Measurements from ENCODE around the gene MPP3. TPM values are rescaled to one million over a fixed set of nuclear protein-coding genes. Genes with fewer than 3 reads are reported as not detected.

Gene MPP3
- total and polyA plus RNA-seq, 10 of the 15 experiments (the other 5 are each of a cell fraction or from before 2014, with no cell fraction given): not detected

- no peaks in the 10 kb centered on the region for H4K20me1 ChIP-seq (ENCODE audit: control insufficient read depth, insufficient read depth)
- H3K4me2 ChIP-seq (ENCODE audit: control insufficient read depth, insufficient read depth): no peak overlapping the region
- no peaks in the 10 kb centered on the region for H3K79me2 ChIP-seq (ENCODE audit: control insufficient read depth, insufficient read depth, low read length)
- no peaks in the 10 kb centered on the region; the same call in 2 of the 3 replicates for H3K9me3 ChIP-seq (replicated peaks; ENCODE audit: control insufficient read depth, insufficient read depth, low read length)
- RAD21 ChIA-PET (ENCODE audit: unreplicated experiment): no interaction called here
- no peak for ATAC-seq
- H2AFZ ChIP-seq (ENCODE audit: control insufficient read depth, low read depth, low read length): no peak overlapping the region
- H3K27ac ChIP-seq (ENCODE audit: control insufficient read depth, insufficient read depth): no peak overlapping the region
- no peaks in the 10 kb centered on the region for H3K4me1 ChIP-seq (ENCODE audit: control insufficient read depth, insufficient read depth, low read length)
- no peak overlapping the region for H3K9ac ChIP-seq (ENCODE audit: control insufficient read depth, insufficient read depth, low read length)
- SMC1A ChIA-PET (ENCODE audit: uncharacterized antibody, unreplicated experiment): no interaction called here
- no peak overlapping the region for H3K4me3 ChIP-seq
- WGBS (ENCODE audit: insufficient coverage, insufficient replicate concordance, low lambda C conversion rate, missing lambda C conversion rate): under 1% methylated on average over 4 of the region's 4 CpGs
- CTCF ChIA-PET: no interaction called here
- no peak for FAIRE-seq
- intact Hi-C loops (cut with micrococcal nuclease; ENCODE audit: unreplicated experiment) (no loop called here), in situ Hi-C loops (cut with MboI) (no loop called here)
- H3K36me3 ChIP-seq (ENCODE audit: control insufficient read depth in 2 of 2, insufficient read depth in 2 of 2, low read length in 1 of 2): no peaks in the 10 kb centered on the region
- no TSS peak for BruUV-seq (replicated peaks)
- POLR2A ChIA-PET: no interaction called here
- DNase-seq (ENCODE audit: low read depth, low spot score): no peak
- H3K27me3 ChIP-seq (replicated peaks in 1 of 2; ENCODE audit: control insufficient read depth in 2 of 2, insufficient read depth in 2 of 2, low read length in 1 of 2): peaks cover 0 to 3% of the 10 kb centered on the region in 2 experiments; a peak in 2 of 4 replicates
- TF ChIP-seq SRF (IDR thresholded peaks at IDR 0.05; ENCODE audit: low read depth in 2 of 2, low read length in 2 of 2) (no peak), USF1 (IDR thresholded peaks at IDR 0.05; ENCODE audit: borderline replicate concordance, extremely low read length, insufficient read depth, low read depth, low read length) (no peak), TBL1XR1 (IDR thresholded peaks at IDR 0.05; ENCODE audit: low read depth, low read length) (no peak), ETV6 (conservative IDR thresholded peaks at IDR 0.05 in 1 of 2, IDR thresholded peaks at IDR 0.05 in 1 of 2; ENCODE audit: borderline replicate concordance in 1 of 2, low read depth in 1 of 2) (no peak), EED (IDR thresholded peaks at IDR 0.05; ENCODE audit: low read depth) (no peak), IRF4 (IDR thresholded peaks at IDR 0.05; ENCODE audit: low read depth, low read length) (no peak), BMI1 (IDR thresholded peaks at IDR 0.05; ENCODE audit: borderline replicate concordance) (no peak), LARP7 (IDR thresholded peaks at IDR 0.05) (no peak), SKIL (IDR thresholded peaks at IDR 0.05; ENCODE audit: low read depth, poor library complexity, severe bottlenecking) (no peak), BRCA1 (IDR thresholded peaks at IDR 0.05; ENCODE audit: low read depth, low read length) (no peak), TCF12 (IDR thresholded peaks at IDR 0.05; ENCODE audit: low read depth, low read length) (no peak), KAT2A (conservative IDR thresholded peaks at IDR 0.05; ENCODE audit: control insufficient read depth, low read depth, low read length) (no peak)
- TF ChIP-seq, protein P1, sequence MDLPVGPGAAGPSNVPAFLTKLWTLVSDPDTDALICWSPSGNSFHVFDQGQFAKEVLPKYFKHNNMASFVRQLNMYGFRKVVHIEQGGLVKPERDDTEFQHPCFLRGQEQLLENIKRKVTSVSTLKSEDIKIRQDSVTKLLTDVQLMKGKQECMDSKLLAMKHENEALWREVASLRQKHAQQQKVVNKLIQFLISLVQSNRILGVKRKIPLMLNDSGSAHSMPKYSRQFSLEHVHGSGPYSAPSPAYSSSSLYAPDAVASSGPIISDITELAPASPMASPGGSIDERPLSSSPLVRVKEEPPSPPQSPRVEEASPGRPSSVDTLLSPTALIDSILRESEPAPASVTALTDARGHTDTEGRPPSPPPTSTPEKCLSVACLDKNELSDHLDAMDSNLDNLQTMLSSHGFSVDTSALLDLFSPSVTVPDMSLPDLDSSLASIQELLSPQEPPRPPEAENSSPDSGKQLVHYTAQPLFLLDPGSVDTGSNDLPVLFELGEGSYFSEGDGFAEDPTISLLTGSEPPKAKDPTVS (IDR thresholded peaks at IDR 0.05; ENCODE audit: low read depth, low read length): no peak
- TF ChIP-seq, protein P2, sequence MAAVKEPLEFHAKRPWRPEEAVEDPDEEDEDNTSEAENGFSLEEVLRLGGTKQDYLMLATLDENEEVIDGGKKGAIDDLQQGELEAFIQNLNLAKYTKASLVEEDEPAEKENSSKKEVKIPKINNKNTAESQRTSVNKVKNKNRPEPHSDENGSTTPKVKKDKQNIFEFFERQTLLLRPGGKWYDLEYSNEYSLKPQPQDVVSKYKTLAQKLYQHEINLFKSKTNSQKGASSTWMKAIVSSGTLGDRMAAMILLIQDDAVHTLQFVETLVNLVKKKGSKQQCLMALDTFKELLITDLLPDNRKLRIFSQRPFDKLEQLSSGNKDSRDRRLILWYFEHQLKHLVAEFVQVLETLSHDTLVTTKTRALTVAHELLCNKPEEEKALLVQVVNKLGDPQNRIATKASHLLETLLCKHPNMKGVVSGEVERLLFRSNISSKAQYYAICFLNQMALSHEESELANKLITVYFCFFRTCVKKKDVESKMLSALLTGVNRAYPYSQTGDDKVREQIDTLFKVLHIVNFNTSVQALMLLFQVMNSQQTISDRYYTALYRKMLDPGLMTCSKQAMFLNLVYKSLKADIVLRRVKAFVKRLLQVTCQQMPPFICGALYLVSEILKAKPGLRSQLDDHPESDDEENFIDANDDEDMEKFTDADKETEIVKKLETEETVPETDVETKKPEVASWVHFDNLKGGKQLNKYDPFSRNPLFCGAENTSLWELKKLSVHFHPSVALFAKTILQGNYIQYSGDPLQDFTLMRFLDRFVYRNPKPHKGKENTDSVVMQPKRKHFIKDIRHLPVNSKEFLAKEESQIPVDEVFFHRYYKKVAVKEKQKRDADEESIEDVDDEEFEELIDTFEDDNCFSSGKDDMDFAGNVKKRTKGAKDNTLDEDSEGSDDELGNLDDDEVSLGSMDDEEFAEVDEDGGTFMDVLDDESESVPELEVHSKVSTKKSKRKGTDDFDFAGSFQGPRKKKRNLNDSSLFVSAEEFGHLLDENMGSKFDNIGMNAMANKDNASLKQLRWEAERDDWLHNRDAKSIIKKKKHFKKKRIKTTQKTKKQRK (IDR thresholded peaks at IDR 0.05; ENCODE audit: low read depth, low read length): no peak
Observed at GRCh38 chr17:43803758-43804157, 29.2 kb downstream of the MPP3 start.

Data from GM12878 (cell line).